ENCODE results near the gene PLA2G2D. TPM values are rescaled to one million over a fixed set of nuclear protein-coding genes. Genes with fewer than 3 reads are reported as not detected.
"Not testable (repeated sequence)": the region's sequence is repeated elsewhere in the genome, so short reads cannot be mapped to it uniquely, and the experiment has no call there.

PLA2G2D gene
- total RNA-seq, 1 donor from 2014 or later, result not detected

DNA sequence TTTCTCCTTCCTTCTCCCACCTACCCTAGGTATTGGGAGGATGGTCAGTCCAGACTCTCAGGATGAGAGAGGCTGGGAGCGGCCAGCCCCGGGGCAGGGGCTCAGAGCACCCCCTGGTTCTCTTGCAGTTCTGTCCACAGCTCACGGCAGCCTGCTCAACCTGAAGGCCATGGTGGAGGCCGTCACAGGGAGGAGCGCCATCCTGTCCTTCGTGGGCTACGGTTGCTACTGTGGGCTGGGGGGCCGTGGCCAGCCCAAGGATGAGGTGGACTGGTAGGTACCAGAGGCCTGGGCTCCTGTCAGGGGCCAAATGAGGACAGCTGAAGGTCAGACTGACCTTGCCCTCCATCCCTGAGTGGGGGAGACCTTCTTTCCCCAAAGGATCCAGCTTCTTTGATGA, 24.0 kb upstream of the PLA2G2D start:
- no peak for DNase-seq (ENCODE audit: low read depth, low spot score)

DNA sequence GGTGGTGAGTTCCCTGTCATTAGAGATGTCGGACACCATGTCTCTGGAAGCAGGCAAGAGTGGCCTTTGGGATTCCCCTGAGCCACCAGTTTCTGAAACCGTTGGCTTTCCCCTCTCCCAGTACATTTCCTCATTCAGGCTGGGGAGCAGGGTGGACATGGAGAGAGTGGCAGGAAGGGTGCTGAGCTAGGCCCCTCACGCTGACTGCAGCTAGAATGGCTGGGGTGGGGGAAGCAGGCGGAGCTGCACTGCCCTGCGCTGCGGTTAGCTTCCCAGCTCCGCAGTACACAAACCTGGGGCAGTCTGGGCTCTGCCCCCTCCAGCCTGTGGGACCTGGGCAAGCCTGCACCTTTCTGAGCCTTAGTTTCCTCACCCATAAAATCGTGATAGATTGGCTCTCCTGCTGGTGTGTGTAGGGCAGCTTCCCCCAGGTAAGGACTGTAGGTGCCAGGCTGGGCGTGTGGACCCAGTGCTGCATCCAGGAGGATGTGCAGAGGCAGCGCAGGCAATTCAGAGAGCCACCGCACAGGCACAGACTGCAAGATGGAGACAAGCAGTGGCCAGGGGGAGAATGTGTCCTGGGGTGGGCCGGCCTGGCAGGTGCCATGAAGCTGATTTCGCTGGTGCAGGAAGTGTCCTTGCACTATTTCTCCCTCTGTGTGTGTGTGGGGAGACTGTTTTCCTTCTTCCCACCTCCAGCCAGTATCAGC, 22.8 kb upstream of the PLA2G2D start:
- DNase-seq (ENCODE audit: low read depth, low spot score), result no peak

DNA sequence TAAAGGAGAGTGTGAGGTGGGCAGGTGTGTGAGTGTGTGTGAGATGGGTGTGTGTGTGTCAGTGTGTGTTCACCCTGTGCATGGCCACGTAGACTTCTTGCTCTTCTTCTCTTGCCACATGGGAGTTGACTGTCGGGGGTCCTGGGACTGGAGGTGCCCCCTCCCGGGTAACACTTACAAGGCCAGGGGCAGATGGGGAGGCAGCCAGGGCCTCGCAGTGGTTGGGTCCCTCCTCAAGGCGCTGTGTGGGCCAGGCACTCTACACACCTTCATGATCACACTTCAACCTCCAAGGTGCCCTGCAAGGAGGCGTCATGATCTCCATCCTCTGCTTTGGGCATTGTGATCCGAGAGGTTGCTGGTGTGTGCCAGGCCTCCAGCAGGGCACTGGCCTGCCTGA, 22.1 kb upstream of the PLA2G2D start:
- DNase-seq (ENCODE audit: low read depth, low spot score), result no peak

DNA sequence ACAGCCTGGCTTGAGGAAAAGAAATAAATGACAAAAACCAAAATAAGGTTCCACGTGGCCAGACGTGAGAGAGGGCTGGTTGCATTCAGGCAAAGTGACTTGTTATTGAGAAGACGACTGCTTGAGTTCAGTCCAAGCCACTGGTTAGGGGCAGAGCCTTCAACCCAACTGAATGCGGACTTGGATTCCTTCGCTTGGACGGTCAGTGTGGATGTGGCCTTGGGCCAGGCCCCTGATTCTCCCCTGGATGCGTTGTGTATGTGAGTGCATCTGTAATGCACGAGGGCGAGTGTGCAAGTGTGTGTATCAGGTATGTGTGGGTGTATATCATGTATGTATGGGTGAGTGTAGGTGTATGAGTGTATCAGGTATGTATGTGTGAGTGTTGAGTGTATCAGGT, 21.7 kb upstream of the PLA2G2D start:
- DNase-seq (ENCODE audit: low read depth, low spot score), result no peak

DNA sequence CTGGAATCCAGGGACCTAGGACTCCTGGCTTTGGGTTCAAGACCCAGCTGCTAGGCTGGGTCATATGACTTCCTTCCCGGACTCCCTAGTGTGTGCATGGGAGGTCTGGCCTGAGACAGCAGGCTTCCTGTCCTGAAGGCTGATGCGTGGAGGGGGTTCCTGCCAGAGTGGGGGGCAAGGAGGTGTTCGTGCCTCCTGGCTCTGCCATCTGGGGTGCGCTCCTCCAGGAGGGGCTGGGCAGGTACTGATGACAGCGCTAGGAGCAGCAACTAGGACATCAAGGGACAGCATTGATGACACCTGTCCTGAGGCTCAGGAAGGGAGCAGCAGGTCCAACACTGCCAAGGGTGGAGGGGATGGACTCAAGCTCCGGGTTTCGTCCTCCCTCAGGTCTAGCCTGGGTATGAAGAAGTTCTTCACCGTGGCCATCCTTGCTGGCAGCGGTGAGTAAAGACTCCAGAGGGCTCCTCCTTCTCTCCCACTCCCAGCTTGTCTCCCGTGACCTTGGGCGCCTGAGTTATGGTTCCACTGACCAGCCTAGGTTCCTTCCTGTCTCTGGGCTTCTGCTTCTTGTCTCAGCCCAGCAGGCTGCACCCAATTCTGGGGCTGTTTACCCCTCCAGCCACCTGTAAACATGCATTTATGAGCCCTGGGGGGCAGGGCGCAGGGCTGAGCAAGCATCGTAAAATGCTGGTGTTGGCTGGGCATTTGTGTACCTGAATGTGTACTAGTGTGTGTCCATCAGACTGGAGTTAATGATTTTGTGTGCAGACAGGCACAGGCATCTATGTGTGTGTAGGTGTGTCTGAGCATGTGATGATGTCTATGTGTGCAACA, 20.7 kb upstream of the PLA2G2D start:
- no peak for DNase-seq (ENCODE audit: low read depth, low spot score)

DNA sequence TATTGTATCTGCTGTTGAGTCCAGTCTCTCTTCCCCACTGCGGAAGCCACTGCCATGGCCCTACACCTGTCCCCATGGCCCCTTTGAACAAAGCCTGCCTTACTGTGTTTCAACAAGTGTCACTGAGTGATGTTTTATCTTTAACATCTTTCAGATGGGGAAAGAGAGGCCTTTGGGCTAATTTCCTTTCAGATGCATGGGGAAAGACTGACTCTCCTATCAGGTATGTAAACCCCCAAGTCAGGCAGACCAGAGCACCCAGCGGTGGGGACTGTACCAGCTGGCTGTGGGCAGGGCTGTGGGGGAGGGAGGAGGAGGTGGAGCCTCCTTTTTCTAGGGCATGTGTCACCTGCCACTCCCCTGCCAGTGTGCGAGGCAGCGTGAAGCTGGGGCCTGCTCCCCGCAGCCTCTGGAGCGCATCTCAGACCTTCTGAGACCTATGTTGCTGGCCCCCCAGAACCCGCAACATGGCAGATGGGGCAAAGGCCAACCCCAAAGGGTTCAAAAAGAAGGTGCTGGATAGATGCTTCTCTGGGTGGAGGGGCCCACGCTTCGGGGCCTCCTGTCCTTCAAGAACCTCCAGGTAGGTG, 19.7 kb upstream of the PLA2G2D start, which contains the start of gene PLA2G2F:
TSS of gene PLA2G2F (plus strand) at position 363 of the 590 bp plus-strand sequence. CDS start at position 468, 105 bp downstream.
- DNase-seq (ENCODE audit: low read depth, low spot score), result no peak

DNA sequence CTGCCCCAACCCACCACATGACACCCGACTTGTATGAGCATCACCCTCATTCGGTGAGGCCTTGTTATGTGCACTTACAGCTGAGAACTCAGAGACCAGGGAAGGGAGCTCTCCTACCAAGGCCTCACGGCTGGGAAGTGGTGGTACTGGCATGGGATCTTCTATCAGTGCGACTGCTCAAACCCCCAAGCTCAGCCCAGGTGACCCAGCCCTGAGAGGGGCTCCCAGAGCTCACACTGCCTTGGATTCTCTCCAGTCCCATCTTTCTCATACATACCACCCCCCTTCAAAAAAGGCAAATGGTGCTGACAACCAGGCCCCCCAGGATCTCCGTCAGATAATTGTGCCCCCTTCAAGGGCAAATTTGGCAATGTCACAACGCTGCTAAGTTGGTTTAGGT, 19.0 kb upstream of the PLA2G2D start:
- no peak for DNase-seq (ENCODE audit: low read depth, low spot score)

DNA sequence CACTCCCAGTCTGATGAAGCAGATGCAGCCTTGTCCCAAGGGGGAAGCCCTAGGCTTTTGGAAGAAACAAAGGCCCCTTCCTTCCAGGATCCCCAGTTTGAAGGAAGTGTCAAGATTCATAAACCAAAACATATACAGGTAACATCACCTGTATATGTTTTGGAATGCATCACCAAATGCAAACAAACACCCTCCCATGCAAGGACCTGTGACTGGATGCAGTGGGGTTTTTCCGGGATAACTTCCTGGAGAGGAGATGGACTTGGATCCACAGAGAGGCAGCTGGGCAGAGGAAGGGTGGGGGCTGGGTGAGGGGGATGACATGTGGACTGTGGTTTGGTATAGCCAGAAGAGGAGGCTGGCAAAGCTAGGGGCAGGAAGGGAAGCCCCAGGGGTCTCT, 18.3 kb upstream of the PLA2G2D start:
- DNase-seq (ENCODE audit: low read depth, low spot score), result no peak

DNA sequence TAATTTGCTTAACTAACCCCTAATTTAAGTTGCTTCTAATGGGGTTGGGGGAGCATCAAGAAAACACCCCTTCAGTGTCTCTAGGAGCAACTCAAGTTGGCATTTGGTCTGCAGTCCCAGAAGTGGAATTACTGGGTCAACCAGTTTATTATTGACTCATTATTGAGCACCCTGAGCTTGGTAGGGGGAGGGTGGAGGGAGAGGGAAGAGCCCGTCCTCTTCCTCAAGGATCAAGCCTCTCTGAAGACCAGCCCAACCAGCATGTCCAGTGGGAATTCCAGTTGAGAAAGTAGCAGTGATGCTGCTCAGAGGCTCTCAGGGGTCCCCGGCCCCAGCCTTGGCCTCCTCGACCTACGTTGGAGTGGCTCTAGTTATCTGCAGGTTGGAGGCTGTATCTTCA, 17.7 kb upstream of the PLA2G2D start:
- DNase-seq (ENCODE audit: low read depth, low spot score), result no peak

DNA sequence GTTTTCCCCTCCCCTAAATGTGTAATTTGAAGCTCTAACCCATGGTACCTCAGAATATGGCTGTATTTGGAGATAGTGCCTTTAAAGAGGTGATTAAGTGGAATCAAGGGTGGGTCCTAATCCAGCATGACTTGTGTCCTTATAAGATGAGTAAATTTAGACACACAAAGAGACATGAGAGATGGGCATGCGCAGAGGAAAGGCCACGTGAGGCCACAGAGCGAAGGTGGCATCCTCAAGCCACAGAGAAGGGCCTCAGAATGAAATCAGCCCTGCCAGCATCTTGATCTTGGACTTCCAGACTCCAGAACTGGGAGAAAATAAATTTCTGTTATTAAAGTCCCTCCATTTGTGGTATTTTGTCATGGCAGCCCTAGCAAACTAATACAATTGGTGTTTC, 16.9 kb upstream of the PLA2G2D start:
- DNase-seq (ENCODE audit: low read depth, low spot score), result no peak

DNA sequence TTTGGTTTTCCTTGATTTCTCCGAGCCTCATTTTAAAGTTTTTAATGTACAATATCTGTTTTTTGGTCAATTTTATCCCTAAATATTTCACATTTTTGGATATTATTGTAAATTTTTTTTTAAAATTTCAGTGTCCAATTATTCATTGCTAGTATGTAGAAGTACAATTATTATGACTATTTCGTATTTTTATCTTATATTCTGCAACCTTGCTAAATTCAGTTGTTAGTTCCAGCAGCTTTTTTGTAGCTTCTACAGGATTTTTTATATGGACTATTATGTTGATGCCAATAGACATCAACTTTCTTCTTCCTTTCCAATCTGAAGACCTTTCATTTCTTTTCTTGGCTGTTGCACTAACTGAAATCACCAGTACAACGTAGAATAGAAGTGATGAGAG, 15.7 kb upstream of the PLA2G2D start:
- DNase-seq (ENCODE audit: low read depth, low spot score), result no peak

DNA sequence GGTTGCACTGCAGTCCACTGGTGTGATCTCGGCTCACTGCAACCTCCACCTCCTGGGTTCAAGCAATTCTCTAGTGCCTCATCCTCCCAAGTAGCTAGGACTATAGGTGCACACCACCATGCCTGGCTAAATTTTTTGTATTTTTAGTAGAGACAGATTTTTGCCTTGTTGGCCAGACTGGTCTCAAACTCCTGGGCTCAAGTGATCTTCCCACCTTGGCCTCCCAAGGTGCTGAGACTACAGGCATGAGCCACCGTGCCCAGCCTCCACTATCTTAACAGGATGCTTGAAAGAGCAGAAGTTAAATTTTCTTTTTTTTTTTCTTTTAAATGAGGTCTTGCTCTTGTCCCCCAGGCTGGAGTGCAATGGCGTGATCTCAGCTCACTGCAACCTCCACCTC, 11.2 kb upstream of the PLA2G2D start:
- not testable (repeated sequence) for DNase-seq (ENCODE audit: low read depth, low spot score)

DNA sequence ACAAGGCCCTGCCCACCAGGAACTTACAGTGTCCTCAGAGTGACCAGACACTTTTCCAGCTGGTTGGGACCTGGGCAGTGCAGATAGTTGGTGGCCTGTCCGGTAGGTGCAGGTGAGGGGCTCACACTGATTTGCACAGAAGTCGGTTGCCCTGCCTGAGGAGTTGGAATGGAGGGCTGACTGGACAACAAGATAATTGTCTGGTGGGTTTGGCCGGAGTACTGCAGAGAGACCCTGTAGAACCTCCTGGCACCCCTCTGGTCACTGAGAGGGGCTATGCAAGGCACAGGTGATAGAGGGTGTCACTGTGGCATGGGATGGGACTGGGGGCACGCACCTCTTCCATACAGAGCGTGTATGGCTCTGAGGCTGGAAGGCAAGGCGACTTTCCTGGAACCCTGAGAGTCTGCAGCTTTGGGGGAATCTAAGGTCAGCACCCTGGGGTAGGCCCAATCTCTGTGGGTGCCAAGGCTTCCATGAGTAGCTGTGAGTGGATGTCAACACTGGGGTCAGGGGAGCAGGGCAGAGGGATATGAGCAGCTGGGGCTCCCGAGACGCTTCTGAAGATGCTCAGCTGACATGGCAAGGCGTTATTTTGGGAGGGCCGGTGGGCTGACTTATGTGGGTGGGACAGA, 7.6 kb upstream of the PLA2G2D start:
- no peak for DNase-seq (ENCODE audit: low read depth, low spot score)

DNA sequence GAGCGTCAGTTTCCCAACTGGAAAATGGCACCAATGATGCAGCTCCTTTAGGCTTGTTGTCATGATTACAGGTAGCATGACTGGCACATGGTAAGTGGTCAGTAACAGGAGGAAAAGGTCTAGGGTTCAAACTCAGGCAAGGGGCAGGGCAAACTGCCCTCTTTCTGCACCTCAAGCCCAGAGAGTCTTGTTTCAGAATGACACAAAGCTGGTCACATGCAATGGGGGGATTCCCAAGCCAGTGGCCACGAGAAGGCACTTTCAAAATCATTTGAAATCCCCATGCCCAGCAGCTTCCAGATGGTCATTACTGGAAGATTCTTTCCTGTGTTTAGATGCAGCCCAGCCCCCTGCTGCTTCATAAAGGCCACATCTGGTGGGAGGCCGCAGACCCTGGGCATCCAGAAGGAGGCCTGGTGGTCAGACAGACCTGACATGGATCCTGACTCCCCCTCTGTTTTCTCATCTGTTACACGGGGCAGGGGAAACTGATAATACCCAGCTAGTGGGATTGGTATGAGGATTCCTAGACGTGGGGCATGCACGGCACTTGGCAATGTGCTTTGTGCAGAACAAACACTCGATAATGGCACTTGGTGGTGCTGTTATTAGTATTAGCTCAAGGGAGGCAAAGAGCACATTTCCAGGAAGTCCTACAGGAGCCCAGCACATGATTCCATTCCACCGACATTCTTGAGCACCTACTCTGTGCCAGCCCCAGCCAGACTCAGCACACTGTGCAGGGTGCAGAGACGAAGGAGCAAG, 6.9 kb upstream of the PLA2G2D start:
- no peak for DNase-seq (ENCODE audit: low read depth, low spot score)

DNA sequence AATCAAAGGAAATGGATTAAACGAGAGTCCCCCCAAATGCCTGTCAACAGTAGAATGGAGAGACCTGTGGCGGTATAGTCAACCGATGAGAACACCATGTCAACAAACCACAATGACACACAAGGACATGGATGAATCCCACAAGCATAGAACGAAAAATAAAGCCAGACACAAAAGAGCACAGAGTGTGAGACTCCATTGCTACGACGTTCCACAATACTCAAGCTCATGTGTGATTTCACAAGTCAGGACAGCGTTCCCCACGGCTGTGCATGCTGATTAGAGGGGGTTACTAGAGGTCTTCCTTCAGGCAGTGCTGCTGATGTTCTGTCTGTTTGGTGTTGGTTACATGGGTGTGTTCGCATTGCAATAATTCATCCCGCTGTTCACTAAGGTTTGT, 5.8 kb upstream of the PLA2G2D start:
- no peak for DNase-seq (ENCODE audit: low read depth, low spot score)

DNA sequence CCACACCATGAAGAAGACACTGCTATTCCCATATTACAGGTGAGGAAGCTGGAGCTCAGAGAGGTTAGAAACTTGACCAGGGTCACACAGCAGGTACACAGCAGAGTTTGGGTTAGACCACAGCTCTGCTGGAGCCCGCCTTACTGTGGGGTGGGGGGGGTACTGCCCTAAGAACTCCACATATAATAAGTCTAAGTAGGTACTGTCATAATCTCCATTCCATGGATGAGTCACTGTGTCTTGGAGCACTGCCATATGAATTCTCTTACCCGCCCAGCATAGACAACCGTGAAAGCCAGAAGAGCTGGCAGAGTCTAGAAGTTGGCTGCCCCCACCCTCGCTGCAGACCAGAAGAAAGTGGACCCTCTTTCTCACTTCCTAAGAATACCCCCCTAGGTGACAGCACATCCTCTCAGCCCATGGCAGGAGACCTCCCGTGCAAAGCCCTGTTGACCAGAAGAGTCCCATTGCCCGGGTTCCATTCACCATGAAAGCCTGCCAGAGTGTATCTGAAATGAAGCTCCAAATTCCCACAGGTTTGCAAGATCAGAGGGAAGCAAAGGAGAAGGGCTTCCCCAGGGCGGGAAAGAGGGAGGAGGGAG, 5.2 kb upstream of the PLA2G2D start:
- peak; percentile 33 for DNase-seq (ENCODE audit: low read depth, low spot score)

DNA sequence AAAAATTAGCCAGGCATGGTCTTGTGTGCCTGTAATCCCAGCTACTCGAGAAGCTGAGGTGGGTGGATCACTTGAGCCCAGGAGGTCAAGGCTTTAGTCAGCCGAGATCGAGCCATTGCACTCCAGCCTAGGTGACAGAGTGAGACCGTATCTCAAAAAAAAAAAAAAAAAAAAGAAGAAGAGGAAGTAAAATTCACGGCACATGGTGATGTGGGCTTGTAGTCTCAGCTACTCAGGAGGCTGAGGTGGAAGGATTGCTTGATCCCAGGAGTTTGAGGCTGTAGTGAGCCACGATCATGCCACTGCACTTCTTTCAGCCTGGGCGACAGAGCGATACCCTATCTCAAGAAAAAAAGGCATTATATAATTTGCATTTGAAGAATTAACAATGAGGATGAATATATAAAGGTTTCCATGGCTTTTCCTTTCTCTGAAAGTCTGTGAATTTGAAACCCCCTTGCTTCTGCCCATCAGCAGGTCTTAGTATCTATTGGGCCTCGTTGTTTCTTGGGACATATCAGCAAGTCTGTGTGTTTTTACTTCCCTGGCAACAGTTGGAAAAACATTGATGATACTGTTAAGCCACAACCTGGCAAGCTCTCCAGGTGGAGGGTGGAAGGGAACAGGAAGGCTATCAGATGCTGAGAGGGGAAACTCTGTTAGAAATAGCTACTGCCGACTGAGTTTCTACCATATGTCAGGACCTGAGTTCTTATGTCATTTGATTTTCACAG, 4.6 kb upstream of the PLA2G2D start:
- DNase-seq (ENCODE audit: low read depth, low spot score), result no peak

DNA sequence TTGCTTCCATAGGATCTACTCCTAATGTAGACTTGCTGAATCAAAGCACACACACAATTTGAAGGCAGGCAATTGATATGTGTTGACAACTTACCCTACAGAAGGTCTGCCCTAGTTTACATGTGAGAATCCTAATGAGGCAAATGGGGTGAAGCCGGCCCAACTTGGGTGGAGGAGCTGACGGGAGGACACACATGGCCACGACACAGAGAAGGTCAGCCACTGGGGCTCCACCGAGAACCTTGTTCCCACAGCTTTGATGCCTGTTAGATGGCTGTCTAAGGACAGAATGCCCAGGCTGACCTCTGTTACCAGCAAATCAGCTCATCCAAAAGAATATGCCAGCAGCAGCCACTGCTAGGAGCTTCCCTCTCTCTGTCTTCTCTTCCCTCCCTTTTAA, 1.5 kb upstream of the PLA2G2D start:
- no peak for DNase-seq (ENCODE audit: low read depth, low spot score)

DNA sequence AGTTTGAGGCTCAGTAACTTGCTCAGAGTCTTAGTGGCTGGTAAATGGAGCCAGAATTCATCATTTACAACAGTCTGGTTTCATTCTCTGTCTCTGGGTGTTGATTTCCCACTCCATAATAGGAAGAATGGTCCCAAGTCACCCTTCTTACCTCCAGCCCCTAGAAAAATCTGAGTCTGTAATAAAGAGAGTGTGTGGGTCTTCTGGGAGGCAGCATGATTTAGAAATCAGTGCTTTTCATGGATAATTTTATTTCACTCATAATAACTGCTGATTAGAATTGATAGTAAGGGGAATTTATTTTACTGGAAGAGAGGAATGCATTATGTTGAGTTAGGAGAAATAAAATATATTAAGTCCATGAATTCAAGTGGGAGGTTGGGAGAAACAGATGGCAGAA, 2.1 kb downstream of the PLA2G2D start:
- DNase-seq (ENCODE audit: low read depth, low spot score), result no peak

DNA sequence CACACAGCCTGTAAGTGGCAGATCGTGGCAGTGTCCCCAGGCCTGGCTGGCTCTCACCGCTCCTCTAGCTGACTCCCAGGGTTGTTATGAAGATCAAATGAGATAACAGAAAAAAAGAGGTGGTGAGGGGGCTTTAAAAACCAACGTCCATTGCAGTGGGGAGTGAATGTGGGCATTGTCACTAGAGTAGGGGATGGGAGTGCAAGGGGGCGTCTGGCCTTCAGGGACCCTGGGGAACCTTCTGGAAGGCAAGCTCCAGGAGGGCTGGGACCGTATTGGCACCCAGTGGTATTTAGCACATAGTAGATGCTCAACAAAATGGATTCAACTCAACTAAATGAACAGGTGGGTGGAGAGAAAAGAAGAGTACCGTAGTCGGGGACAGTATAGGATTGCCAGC, 3.4 kb downstream of the PLA2G2D start:
- DNase-seq (ENCODE audit: low read depth, low spot score), result no peak
